Forelimb muscle (tissue), 1 donor: ENCODE results near the gene ADORA1. TPM values are rescaled to one million over a fixed set of nuclear protein-coding genes. Genes with fewer than 3 reads are reported as not detected.

Source experiments
- DNase-seq: peaks from one replicate; pipeline ENCODE4 v3.0.0-alpha.2; 2013; ENCODE audit warnings: low read depth
- polyA plus RNA-seq: library from polyadenylated mRNA; unstranded; fragments of 120-200 nt; gene quantifications from one replicate; pipeline ENCODE4 v1.2.1, GENCODE V29; 2013; ENCODE audit not compliant: insufficient read length

Gene ADORA1
- polyA plus RNA-seq, 1 donor = 5.3 TPM

- no peak for DNase-seq
Measured at GRCh38 chr1:203172184-203173010, 44.9 kb downstream of the ADORA1 start.

GRCh38 chr1:203173011-203173555 lies 45.6 kb downstream of the ADORA1 start:
- no peak for DNase-seq

- no peak for DNase-seq
Measured at GRCh38 chr1:203173566-203173965, 46.0 kb downstream of the ADORA1 start.

- no peak for DNase-seq
Measured at GRCh38 chr1:203174324-203174985, 46.9 kb downstream of the ADORA1 start.

- no peak for DNase-seq
Measured at GRCh38 chr1:203175237-203175826, 47.8 kb downstream of the ADORA1 start, which contains the start of gene MYBPH. Gene MYBPH, minus strand, starts transcription at chr1:203175826. Its CDS starts 71 bp downstream, at chr1:203175755.

GRCh38 chr1:203175827-203176241 lies 48.3 kb downstream of the ADORA1 start:
- no peak for DNase-seq

GRCh38 chr1:203176273-203177035 lies 48.9 kb downstream of the ADORA1 start:
- no peak for DNase-seq

GRCh38 chr1:203177036-203177405 lies 49.5 kb downstream of the ADORA1 start:
- DNase-seq = no peak

GRCh38 chr1:203177470-203178039 lies 50.0 kb downstream of the ADORA1 start:
- no peak for DNase-seq

- DNase-seq = no peak
Measured at GRCh38 chr1:203178083-203178482, 50.6 kb downstream of the ADORA1 start.

GRCh38 chr1:203178821-203179666 lies 51.5 kb downstream of the ADORA1 start:
- DNase-seq = no peak

- DNase-seq = no peak
Measured at GRCh38 chr1:203179667-203180005, 52.1 kb downstream of the ADORA1 start.

- DNase-seq = no peak
Measured at GRCh38 chr1:203180611-203181330, 53.2 kb downstream of the ADORA1 start.

- no peak for DNase-seq
Measured at GRCh38 chr1:203181586-203182386, 54.3 kb downstream of the ADORA1 start.

GRCh38 chr1:203182387-203182953 lies 54.9 kb downstream of the ADORA1 start:
- no peak for DNase-seq

- DNase-seq = no peak
Measured at GRCh38 chr1:203183828-203184227, 56.3 kb downstream of the ADORA1 start.

GRCh38 chr1:203184467-203184866 lies 56.9 kb downstream of the ADORA1 start:
- no peak for DNase-seq

GRCh38 chr1:203185061-203185461 lies 57.5 kb downstream of the ADORA1 start:
- DNase-seq = no peak

- DNase-seq = no peak
Measured at GRCh38 chr1:203185585-203185984, 58.1 kb downstream of the ADORA1 start.
